Measurements from ENCODE around the gene MMP21. TPM values are rescaled to one million over a fixed set of nuclear protein-coding genes. Genes with fewer than 3 reads are reported as not detected.

Gene MMP21
- total and polyA plus RNA-seq, 2 experiments from 2014 or later, result not detected

DNA sequence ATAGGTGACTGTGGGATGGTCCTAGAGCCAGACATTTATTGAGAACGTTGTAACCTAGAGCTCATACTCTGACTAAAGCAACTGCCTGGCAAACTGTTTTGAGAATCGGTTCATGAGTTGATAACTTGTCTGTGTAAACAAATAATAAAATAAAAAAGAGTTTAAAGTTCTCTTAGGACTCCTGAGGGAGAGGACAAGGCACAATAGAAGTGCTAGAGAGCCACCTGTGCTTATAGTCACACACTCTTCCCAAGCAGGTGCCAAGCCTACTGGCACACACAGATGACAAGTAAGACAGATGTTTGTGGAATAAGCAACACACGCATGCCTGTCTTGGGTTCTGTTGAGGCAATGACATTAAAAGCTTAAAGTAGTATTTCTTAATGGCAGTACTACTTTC is 48.2 kb downstream of the MMP21 start:
- Histone ChIP-seq H4K20me1 (ENCODE audit: insufficient read depth) (no peaks in the 10 kb centered on the region), H3K4me1 (ENCODE audit: insufficient read depth) (no peaks in the 10 kb centered on the region), H3K9me3 (ENCODE audit: low read depth) (no peaks in the 10 kb centered on the region), H3K79me2 (ENCODE audit: insufficient read depth) (peaks cover 10% of the 10 kb centered on the region), H3K36me3 (ENCODE audit: low read depth) (peaks cover 86% of the 10 kb centered on the region), H3K4me2 (ENCODE audit: unreplicated experiment) (no peak overlapping the region), H2AFZ (no peak overlapping the region), H3K9me2 (ENCODE audit: insufficient read depth) (no peaks in the 10 kb centered on the region), H3K4me3 (no peak overlapping the region), H3K27me3 (replicated peaks; ENCODE audit: insufficient read depth) (no peaks in the 10 kb centered on the region), H3K9ac (no peak overlapping the region), H3K27ac (no peak overlapping the region), H3F3A (ENCODE audit: insufficient read depth) (no peaks in the 10 kb centered on the region)
- in situ Hi-C loops (cut with MboI), result no loop called here
- 46 to 57% methylated on average over 3 of the region's 3 CpGs for WGBS, 2 experiments (ENCODE audit: low coverage in 1 of 2, low lambda C conversion rate in 2 of 2, missing lambda C conversion rate in 2 of 2)
- TF ChIP-seq EZH2phosphoT487 (IDR thresholded peaks at IDR 0.05; ENCODE audit: insufficient read depth, low read depth), result no peak
- TF ChIP-seq EZH2 (IDR thresholded peaks at IDR 0.05; ENCODE audit: insufficient read depth, poor library complexity, severe bottlenecking), result no peak
- no peak for DNase-seq

DNA sequence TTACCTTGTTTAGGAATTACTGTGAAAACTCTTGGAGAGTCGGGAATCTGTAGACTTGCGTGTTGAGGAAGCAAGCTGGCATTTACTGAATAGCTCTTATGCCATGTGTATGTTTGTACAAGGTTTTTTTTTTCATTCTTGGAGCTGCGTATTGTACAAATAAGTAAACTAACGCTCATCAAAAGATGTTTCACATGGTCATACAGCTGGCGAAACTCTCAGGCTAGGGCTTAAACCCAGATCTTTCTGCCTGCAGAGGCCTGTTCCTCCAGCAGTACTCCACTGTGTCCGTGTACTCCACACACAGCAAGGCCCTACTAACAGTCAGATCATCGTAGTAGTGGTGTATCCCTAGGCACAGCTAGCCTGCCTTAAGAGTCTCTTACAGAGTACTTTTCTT is 48.7 kb downstream of the MMP21 start:
- Histone ChIP-seq H4K20me1 (ENCODE audit: insufficient read depth) (no peaks in the 10 kb centered on the region), H3K27ac (no peak overlapping the region), H2AFZ (no peak overlapping the region), H3K9ac (no peak overlapping the region), H3F3A (ENCODE audit: insufficient read depth) (no peaks in the 10 kb centered on the region), H3K36me3 (ENCODE audit: low read depth) (peaks cover 89% of the 10 kb centered on the region), H3K27me3 (replicated peaks; ENCODE audit: insufficient read depth) (no peaks in the 10 kb centered on the region), H3K79me2 (ENCODE audit: insufficient read depth) (peaks cover 15% of the 10 kb centered on the region), H3K9me2 (ENCODE audit: insufficient read depth) (no peaks in the 10 kb centered on the region), H3K4me1 (ENCODE audit: insufficient read depth) (no peaks in the 10 kb centered on the region), H3K4me2 (ENCODE audit: unreplicated experiment) (no peak overlapping the region), H3K4me3 (no peak overlapping the region), H3K9me3 (ENCODE audit: low read depth) (no peaks in the 10 kb centered on the region)
- in situ Hi-C loops (cut with MboI), result no loop called here
- 97% methylated on average over 7 of the region's 7 CpGs for WGBS, 2 experiments (ENCODE audit: low coverage in 1 of 2, low lambda C conversion rate in 2 of 2, missing lambda C conversion rate in 2 of 2)
- no peak for TF ChIP-seq EZH2 (IDR thresholded peaks at IDR 0.05; ENCODE audit: insufficient read depth, poor library complexity, severe bottlenecking)
- TF ChIP-seq EZH2phosphoT487 (IDR thresholded peaks at IDR 0.05; ENCODE audit: insufficient read depth, low read depth), result no peak
- no peak for DNase-seq

DNA sequence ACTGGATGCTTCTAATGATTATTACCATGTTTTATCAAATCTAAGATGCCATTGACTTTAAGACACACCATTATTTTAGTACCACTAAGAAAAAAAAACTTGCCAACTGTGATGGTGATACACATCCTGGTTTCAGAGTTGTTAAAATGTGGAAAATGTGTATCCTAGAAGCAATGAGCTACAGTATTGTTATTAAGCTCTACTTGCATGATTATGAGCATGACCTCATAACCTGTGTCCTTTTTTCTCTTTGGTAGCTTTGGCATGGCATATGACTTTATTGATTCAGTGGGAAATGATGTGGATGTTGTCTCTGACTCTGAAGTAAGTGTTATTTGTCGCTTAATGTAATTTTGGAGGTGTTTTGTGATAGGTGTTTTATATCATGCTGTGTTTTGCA is 52.8 kb downstream of the MMP21 start:
- Histone ChIP-seq H3K4me2 (ENCODE audit: unreplicated experiment) (no peak overlapping the region), H3K9me2 (ENCODE audit: insufficient read depth) (no peaks in the 10 kb centered on the region), H4K20me1 (ENCODE audit: insufficient read depth) (no peaks in the 10 kb centered on the region), H3F3A (ENCODE audit: insufficient read depth) (peaks cover 10% of the 10 kb centered on the region), H3K27me3 (replicated peaks; ENCODE audit: insufficient read depth) (no peaks in the 10 kb centered on the region), H2AFZ (no peak overlapping the region), H3K9me3 (ENCODE audit: low read depth) (no peaks in the 10 kb centered on the region), H3K4me3 (no peak overlapping the region), H3K9ac (peak overlapping the region; percentile 2; the same call in 1 of the 2 replicates), H3K79me2 (ENCODE audit: insufficient read depth) (peaks cover 39% of the 10 kb centered on the region), H3K4me1 (ENCODE audit: insufficient read depth) (peaks cover 16% of the 10 kb centered on the region), H3K27ac (no peak overlapping the region), H3K36me3 (ENCODE audit: low read depth) (peaks cover 59% of the 10 kb centered on the region)
- in situ Hi-C loops (cut with MboI), result loop anchor here (25.0 kb wide), 1 partner anchor 686 kb away; no protein-coding TSS in a partner anchor
- no peak for DNase-seq
- TF ChIP-seq EZH2phosphoT487 (IDR thresholded peaks at IDR 0.05; ENCODE audit: insufficient read depth, low read depth) (no peak), EZH2 (IDR thresholded peaks at IDR 0.05; ENCODE audit: insufficient read depth, poor library complexity, severe bottlenecking) (no peak)
- WGBS, 2 experiments (ENCODE audit: low coverage in 1 of 2, low lambda C conversion rate in 2 of 2, missing lambda C conversion rate in 2 of 2), result 96 to 98% methylated on average over 1 of the region's 1 CpG

DNA sequence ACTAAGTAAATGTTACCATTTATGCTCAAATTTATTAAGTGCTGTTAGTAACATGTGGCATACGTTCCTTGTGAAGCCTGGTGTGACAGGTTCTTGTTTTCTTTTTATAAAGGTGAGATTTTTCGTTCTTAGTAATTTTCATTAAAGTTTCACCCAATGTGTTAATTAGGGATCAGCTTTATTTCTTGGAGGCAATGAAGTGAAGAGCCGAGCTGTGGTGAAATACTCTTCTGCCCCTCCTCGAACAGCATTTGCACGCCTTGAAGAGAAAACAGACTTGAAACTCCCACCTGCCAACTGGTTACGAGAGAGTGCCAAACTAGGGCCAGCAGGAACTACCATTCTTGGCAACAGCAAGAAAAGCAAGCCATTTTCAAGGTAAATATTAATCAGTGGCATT is 54.6 kb downstream of the MMP21 start:
- DNase-seq, result no peak
- no peaks in the 10 kb centered on the region for H4K20me1 ChIP-seq (ENCODE audit: insufficient read depth)
- H3K27ac ChIP-seq, result no peak overlapping the region
- H3K4me3 ChIP-seq, result peak overlapping the region; percentile 99
- WGBS, 2 experiments (ENCODE audit: low coverage in 1 of 2, low lambda C conversion rate in 2 of 2, missing lambda C conversion rate in 2 of 2), result 94 to 95% methylated on average over 6 of the region's 6 CpGs
- in situ Hi-C loops (cut with MboI), result loop anchor here (25.0 kb wide), 1 partner anchor 684 kb away; no protein-coding TSS in a partner anchor
- H3K4me1 ChIP-seq (ENCODE audit: insufficient read depth), result peaks cover 16% of the 10 kb centered on the region
- no peaks in the 10 kb centered on the region for H3K9me3 ChIP-seq (ENCODE audit: low read depth)
- no peaks in the 10 kb centered on the region for H3K9me2 ChIP-seq (ENCODE audit: insufficient read depth)
- TF ChIP-seq EZH2phosphoT487 (IDR thresholded peaks at IDR 0.05; ENCODE audit: insufficient read depth, low read depth) (no peak), EZH2 (IDR thresholded peaks at IDR 0.05; ENCODE audit: insufficient read depth, poor library complexity, severe bottlenecking) (no peak)
- H3F3A ChIP-seq (ENCODE audit: insufficient read depth), result peaks cover 10% of the 10 kb centered on the region
- peaks cover 42% of the 10 kb centered on the region for H3K36me3 ChIP-seq (ENCODE audit: low read depth)
- no peaks in the 10 kb centered on the region for H3K27me3 ChIP-seq (replicated peaks; ENCODE audit: insufficient read depth)
- no peak overlapping the region for H2AFZ ChIP-seq
- H3K4me2 ChIP-seq (ENCODE audit: unreplicated experiment), result peak overlapping the region; percentile 88
- peaks cover 42% of the 10 kb centered on the region for H3K79me2 ChIP-seq (ENCODE audit: insufficient read depth)
- H3K9ac ChIP-seq, result peak overlapping the region; percentile 99; the same call in 1 of the 2 replicates
